ENCODE data around the gene DDX51.

The DDX51 gene

DNA sequence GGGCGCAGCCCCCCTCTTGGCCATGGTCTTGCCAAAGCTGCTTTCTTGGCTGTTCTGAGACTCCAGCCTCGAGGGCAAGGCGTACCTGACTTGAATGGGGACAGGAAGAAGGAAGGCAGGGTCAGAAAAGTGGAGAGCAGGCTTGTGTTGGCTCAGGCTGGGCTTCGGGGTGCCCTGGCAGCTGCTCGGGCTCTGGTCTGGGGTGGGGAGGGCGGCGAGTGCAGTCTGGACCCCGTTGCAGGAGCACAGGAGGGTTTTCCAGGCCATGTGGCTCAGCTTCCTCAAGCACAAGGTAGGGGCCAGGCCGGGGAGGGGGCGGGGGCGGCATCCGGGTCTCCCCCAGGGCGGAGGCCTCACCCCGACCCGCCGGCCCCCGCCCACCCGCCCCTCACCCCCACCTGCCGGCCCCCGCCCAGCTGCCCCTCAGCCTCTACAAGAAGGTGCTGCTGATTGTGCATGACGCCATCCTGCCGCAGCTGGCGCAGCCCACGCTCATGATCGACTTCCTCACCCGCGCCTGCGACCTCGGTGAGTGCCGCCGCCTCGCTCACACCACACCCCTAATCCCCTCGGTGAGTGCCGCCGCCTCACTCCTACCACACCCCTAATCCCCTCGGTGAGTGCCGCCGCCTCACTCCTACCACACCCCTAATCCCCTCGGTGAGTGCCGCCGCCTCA lies 4.4 kb upstream of the DDX51 start:
- H3K27ac ChIP-seq, result no peak overlapping the region
- TF ChIP-seq, protein P1, sequence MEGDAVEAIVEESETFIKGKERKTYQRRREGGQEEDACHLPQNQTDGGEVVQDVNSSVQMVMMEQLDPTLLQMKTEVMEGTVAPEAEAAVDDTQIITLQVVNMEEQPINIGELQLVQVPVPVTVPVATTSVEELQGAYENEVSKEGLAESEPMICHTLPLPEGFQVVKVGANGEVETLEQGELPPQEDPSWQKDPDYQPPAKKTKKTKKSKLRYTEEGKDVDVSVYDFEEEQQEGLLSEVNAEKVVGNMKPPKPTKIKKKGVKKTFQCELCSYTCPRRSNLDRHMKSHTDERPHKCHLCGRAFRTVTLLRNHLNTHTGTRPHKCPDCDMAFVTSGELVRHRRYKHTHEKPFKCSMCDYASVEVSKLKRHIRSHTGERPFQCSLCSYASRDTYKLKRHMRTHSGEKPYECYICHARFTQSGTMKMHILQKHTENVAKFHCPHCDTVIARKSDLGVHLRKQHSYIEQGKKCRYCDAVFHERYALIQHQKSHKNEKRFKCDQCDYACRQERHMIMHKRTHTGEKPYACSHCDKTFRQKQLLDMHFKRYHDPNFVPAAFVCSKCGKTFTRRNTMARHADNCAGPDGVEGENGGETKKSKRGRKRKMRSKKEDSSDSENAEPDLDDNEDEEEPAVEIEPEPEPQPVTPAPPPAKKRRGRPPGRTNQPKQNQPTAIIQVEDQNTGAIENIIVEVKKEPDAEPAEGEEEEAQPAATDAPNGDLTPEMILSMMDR (conservative IDR thresholded peaks at IDR 0.05), result no peak

DNA sequence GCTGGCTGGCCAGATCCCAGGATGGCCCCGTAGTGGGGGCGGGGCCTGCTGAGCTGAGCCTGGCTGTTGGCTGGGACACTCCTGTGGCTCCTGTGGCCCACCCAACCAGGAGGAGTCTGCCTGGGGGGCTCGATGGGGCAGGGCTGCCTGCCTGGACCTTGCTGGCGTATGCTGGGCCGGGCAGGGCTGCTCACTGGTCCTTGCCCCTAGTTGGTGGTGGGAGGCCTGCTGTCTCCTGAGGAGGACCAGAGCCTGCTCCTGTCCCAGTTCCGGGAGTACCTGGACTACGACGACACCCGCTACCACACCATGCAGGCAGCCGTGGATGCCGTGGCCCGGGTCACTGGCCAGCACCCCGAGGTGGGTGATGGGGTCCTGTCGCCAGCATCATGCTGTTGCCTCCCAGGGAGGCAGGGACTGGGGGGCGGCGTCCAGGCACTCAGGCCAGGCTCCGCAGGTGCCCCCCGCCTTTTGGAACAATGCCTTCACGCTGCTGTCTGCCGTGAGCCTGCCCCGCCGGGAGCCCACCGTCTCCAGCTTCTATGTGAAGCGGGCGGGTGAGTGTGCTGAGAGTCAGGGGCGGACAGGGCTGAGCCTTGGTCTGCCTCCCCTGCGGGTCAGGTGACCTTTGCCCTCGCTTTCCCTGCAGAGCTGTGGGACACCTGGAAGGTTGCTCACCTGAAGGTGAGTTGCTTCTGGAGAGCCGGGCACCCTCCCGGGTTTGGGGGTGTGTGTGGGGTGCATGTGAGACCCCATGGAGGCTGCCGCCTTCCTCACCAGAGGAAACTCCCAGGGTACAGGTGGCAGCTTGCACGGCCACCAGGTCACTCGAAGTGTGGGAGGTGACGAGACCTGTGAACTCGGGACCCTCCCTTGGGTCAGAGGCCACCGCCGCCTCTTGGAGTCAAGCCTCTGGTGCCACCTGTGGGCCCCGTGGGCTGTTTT lies 3.6 kb upstream of the DDX51 start:
- TF ChIP-seq, protein P1 (conservative IDR thresholded peaks at IDR 0.05), result no peak
- no peak overlapping the region for H3K27ac ChIP-seq

DNA sequence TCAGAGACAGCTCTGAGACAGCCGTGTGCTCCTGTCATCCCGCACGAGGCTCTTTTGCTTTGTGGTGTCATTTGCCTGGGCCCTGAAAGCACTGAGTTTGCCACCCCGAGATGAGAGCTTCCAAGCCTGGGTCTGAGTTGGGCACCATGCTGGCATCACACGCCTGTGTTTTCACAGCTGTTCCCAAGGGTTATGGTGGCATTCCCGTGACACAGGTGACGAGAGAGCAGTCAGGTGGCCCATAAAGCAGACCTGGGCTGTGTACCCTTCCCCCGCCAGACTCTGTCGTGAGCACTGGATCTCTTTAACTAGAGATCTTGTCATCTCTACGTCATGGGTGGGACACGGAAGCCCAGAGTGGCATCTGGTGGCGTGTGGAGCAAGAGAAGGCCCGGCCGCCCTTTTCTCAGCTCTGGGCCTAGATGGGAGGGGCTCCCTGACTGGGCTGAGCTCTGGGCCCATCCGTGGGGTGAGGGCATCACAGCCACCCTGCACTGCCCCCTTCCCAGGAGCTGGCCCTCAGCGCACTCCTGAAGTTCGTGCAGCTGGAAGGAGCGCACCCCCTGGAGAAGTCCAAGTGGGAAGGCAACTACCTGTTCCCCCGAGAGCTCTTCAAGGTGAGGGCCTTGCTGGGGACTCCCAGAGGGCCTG lies 2.8 kb upstream of the DDX51 start:
- no peak overlapping the region for H3K27ac ChIP-seq

GRCh38 chr12:132146098-132146497 lies 2.0 kb upstream of the DDX51 start:
- H3K27ac ChIP-seq, result no peak overlapping the region
- TF ChIP-seq, protein P1 (conservative IDR thresholded peaks at IDR 0.05), result no peak

More for the DNA sequence above, 2.8 kb upstream of the DDX51 start:
- TF ChIP-seq, protein P1 (conservative IDR thresholded peaks at IDR 0.05), result no peak

DNA sequence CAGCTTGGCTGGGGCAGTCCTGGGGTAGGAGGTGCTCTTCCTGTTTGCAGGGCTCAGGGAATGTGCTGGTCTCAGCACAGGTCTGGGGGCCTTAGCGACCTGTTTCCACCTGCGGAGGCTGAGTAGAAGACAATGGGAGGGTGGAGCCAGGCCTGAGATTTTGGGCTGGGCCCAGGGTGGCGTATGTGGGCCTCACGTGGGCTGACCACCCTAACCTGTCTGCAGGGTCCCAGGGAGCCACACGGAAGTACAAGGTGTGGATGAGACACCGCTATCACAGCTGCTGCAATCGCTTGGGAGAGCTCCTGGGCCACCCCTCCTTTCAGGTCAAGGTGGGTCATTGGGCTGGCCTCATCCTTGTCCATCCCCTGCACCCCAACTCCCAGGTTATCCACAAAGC lies 1.2 kb upstream of the DDX51 start:
- peak overlapping the region; percentile 86; the same call in 1 of the 2 replicates for H3K27ac ChIP-seq
- TF ChIP-seq, protein P1 (conservative IDR thresholded peaks at IDR 0.05), result no peak

GRCh38 chr12:132144810-132145168 lies 670 bp upstream of the DDX51 start:
- TF ChIP-seq, protein P1 (conservative IDR thresholded peaks at IDR 0.05), result no peak
- H3K27ac ChIP-seq, result peak overlapping the region; percentile 86

All from VCaP (cell line).